Keratinocyte (primary cell): ENCODE results near the gene CCDC86. TPM values are rescaled to one million over a fixed set of nuclear protein-coding genes. Genes with fewer than 3 reads are reported as not detected.

Source experiments
- DNase-seq: peaks from one replicate; pipeline ENCODE4 v3.0.0-alpha.2; 2011; ENCODE audit warnings: low read depth, missing footprints, low spot score
- FAIRE-seq: peaks from 2 replicates; lab custom pipeline; 2011; peaks lifted over from hg19 to GRCh38; lab: Jason Lieb, UNC
- H2AFZ ChIP-seq: 2 replicates; pipeline ENCODE4 v1.6.0; 2012; ENCODE audit warnings: low read length, control low read depth, inconsistent platforms; ENCODE audit not compliant: control insufficient read depth
- H3K27ac ChIP-seq: 2 replicates; pipeline ENCODE4 v1.5.1; 2011; ENCODE audit warnings: low read length; ENCODE audit not compliant: control insufficient read depth, insufficient read depth
- H3K27me3 ChIP-seq: 3 replicates; pipeline ENCODE4 v1.6.0; 2011; ENCODE audit warnings: low read length; ENCODE audit not compliant: control insufficient read depth, insufficient read depth; ENCODE audit errors: extremely low read depth
- H3K36me3 ChIP-seq, 2 experiments: 2 replicates in 1 of 2; 3 replicates in 1 of 2; pipeline ENCODE4 v1.5.1; 2011; ENCODE audit warnings: low read length in 2 of 2, mild to moderate bottlenecking in 1 of 2; ENCODE audit not compliant: control insufficient read depth in 2 of 2, insufficient read depth in 2 of 2; ENCODE audit errors: extremely low read depth in 1 of 2
- H3K4me1 ChIP-seq: 3 replicates; pipeline ENCODE4 v1.5.1; 2011; ENCODE audit warnings: low read length; ENCODE audit not compliant: control insufficient read depth, insufficient read depth; ENCODE audit errors: extremely low read depth
- H3K4me2 ChIP-seq: 3 replicates; pipeline ENCODE4 v1.6.0; 2011; ENCODE audit warnings: low read depth, low read length; ENCODE audit not compliant: control insufficient read depth, insufficient read depth; ENCODE audit errors: extremely low read depth
- H3K4me3 ChIP-seq, 3 experiments: fragments of 200-600 bp in 1 of 3; sonication (generic) in 1 of 3; 2 replicates in 2 of 3; 3 replicates in 1 of 3; pipeline ENCODE4 v1.5.1; 2011 to 2016; ENCODE audit warnings: low read length in 3 of 3, mild to moderate bottlenecking in 3 of 3, control low read depth in 2 of 3, inconsistent platforms in 1 of 3, low read depth in 1 of 3, mixed read lengths in 1 of 3, mixed run types in 1 of 3, moderate library complexity in 1 of 3; ENCODE audit not compliant: control insufficient read depth in 2 of 3, insufficient read depth in 2 of 3; ENCODE audit errors: extremely low read depth in 1 of 3
- H3K79me2 ChIP-seq: 2 replicates; pipeline ENCODE4 v1.6.0; 2012; ENCODE audit warnings: low read length; ENCODE audit not compliant: control insufficient read depth, insufficient read depth
- H3K9ac ChIP-seq: 3 replicates; pipeline ENCODE4 v1.6.0; 2011; ENCODE audit warnings: low read length; ENCODE audit not compliant: control insufficient read depth, insufficient read depth; ENCODE audit errors: extremely low read depth
- H3K9me1 ChIP-seq: 3 replicates; pipeline ENCODE4 v1.6.0; 2011; ENCODE audit warnings: low read length; ENCODE audit not compliant: control insufficient read depth, insufficient read depth; ENCODE audit errors: extremely low read depth
- H3K9me3 ChIP-seq: 2 replicates; pipeline ENCODE4 v1.5.1; 2012; ENCODE audit warnings: low read depth, low read length; ENCODE audit not compliant: control insufficient read depth
- H4K20me1 ChIP-seq: 3 replicates; pipeline ENCODE4 v1.6.0; 2011; ENCODE audit warnings: low read length; ENCODE audit not compliant: control insufficient read depth, insufficient read depth; ENCODE audit errors: extremely low read depth
- CTCF ChIP-seq, 3 experiments: IDR thresholded peaks in 1 of 3; conservative IDR thresholded peaks in 1 of 3; optimal IDR thresholded peaks in 1 of 3; 2 replicates in 2 of 3; 3 replicates in 1 of 3; pipeline versions ENCODE3 to v1.5.1; 2011; ENCODE audit warnings: low read length in 3 of 3, mild to moderate bottlenecking in 3 of 3, moderate library complexity in 2 of 3, control low read depth in 1 of 3, inconsistent platforms in 1 of 3; ENCODE audit not compliant: insufficient read depth in 2 of 3; ENCODE audit errors: extremely low read depth in 1 of 3
- EZH2 ChIP-seq: IDR thresholded peaks from one replicate; pipeline ENCODE4 v1.6.1; 2012; ENCODE audit warnings: inconsistent platforms, mild to moderate bottlenecking, low read length, moderate library complexity
- dilution Hi-C: fragments of 300-500 bp; cut with MboI; formaldehyde crosslinking; loops from one replicate; pipeline ENCODE4 v1.7.0; 2020; ENCODE audit warnings: low sequenced_read_pairs; ENCODE audit not compliant: extremely low pct_ligation_motif_present
- polyA plus RNA-seq, 5 experiments: library from polyadenylated mRNA; depleted of rRNA in 3 of 5; stranded (reverse) in 3 of 5; stranded (forward) in 1 of 5; unstranded in 1 of 5; fragments of >200 nt; gene quantifications; 1 replicate in 1 of 5; 2 replicates in 3 of 5; 3 replicates in 1 of 5; pipeline versions ENCODE4 v1.2.1 to v1.2.3, GENCODE V29; 2011 to 2012; ENCODE audit warnings: missing spikeins in 2 of 5, low read depth in 1 of 5, low replicate concordance in 1 of 5

The CCDC86 gene
- polyA plus RNA-seq, 1 donor (not counting 4 experiments of a cell fraction or from before 2014, with no cell fraction given), result 29.3 TPM

GRCh38 chr11:60847281-60847680 lies 5.4 kb downstream of the CCDC86 start:
- TF ChIP-seq EZH2, result no peak
- TF ChIP-seq CTCF (optimal IDR thresholded peaks at IDR 0.05 in 1 of 3, IDR thresholded peaks at IDR 0.05 in 1 of 3, conservative IDR thresholded peaks at IDR 0.05 in 1 of 3; ENCODE audit: extremely low read depth in 1 of 3, insufficient read depth in 2 of 3, low read length in 3 of 3), result no peak
- Histone ChIP-seq H2AFZ (no peak overlapping the region), H3K4me2 (no peak overlapping the region), H3K4me3 (no peak overlapping the region), H3K27ac (no peak overlapping the region), H3K9me1 (no peaks in the 10 kb centered on the region), H3K9me3 (no peaks in the 10 kb centered on the region), H4K20me1 (peaks cover 8% of the 10 kb centered on the region), H3K36me3 (peaks cover 25 to 43% of the 10 kb centered on the region in 2 experiments), H3K27me3 (no peaks in the 10 kb centered on the region), H3K79me2 (peaks cover 41% of the 10 kb centered on the region), H3K9ac (no peak overlapping the region), H3K4me1 (peaks cover 21% of the 10 kb centered on the region)
- no peak for FAIRE-seq
- DNase-seq, result no peak
- dilution Hi-C loops, result no loop called here

- peaks cover 8% of the 10 kb centered on the region for H4K20me1 ChIP-seq
- no peaks in the 10 kb centered on the region for H3K27me3 ChIP-seq
- H3K36me3 ChIP-seq, result peaks cover 25 to 43% of the 10 kb centered on the region in 2 experiments
- H3K9me1 ChIP-seq, result no peaks in the 10 kb centered on the region
- dilution Hi-C loops, result no loop called here
- DNase-seq (no peak), FAIRE-seq (no peak)
- peaks cover 34% of the 10 kb centered on the region for H3K79me2 ChIP-seq
- H3K4me3 ChIP-seq, result no peak overlapping the region
- TF ChIP-seq CTCF (optimal IDR thresholded peaks at IDR 0.05 in 1 of 3, IDR thresholded peaks at IDR 0.05 in 1 of 3, conservative IDR thresholded peaks at IDR 0.05 in 1 of 3; ENCODE audit: extremely low read depth in 1 of 3, insufficient read depth in 2 of 3, low read length in 3 of 3) (no peak), EZH2 (no peak)
- H3K27ac ChIP-seq, result no peak overlapping the region
- no peak overlapping the region for H2AFZ ChIP-seq
- no peaks in the 10 kb centered on the region for H3K9me3 ChIP-seq
- H3K4me2 ChIP-seq, result no peak overlapping the region
- H3K9ac ChIP-seq, result no peak overlapping the region
- peaks cover 21% of the 10 kb centered on the region for H3K4me1 ChIP-seq
These were observed 6.0 kb downstream of the CCDC86 start for GRCh38 chr11:60847896-60848295.
